Pancreas (tissue), 10 donors: ENCODE data around the gene UBE2L5. TPM values are rescaled to one million over a fixed set of nuclear protein-coding genes. Genes with fewer than 3 reads are reported as not detected.
"Not testable (repeated sequence)": the region's sequence is repeated elsewhere in the genome, so short reads cannot be mapped to it uniquely, and the experiment has no call there.

Experiments
- ATAC-seq, 4 donors: fragments of 200-7000 bp; cut with Tn5 transposase; one replicate each; pipeline versions ENCODE4 v1.8.0 to v1.9.1; 2020; ENCODE audit warnings: mild to moderate bottlenecking in 4 of 4, moderate library complexity in 4 of 4
- DNase-seq, 6 donors: peaks; one replicate each; pipeline ENCODE4 v3.0.0-alpha.2; 2020
- FAIRE-seq: peaks from 2 replicates; lab custom pipeline; 2012; peaks lifted over from hg19 to GRCh38; lab: Jason Lieb, UNC
- H3K27ac ChIP-seq, 4 donors: fragments of 200-600 bp; sonication (generic); 1 replicate in 3 of 4; 2 replicates in 1 of 4; pipeline versions ENCODE4 v1.5.0 to v1.8.0; 2020
- H3K27me3 ChIP-seq, 4 donors: fragments of 200-600 bp; one replicate each; pipeline ENCODE4 v1.8.0; 2021
- H3K36me3 ChIP-seq, 3 donors: fragments of 200-600 bp; sonication (generic) in 1 of 3; one replicate each; pipeline versions ENCODE4 v1.5.0 to v1.8.0; 2020 to 2021
- H3K4me1 ChIP-seq, 3 donors: fragments of 200-600 bp; one replicate each; pipeline ENCODE4 v1.8.0; 2021
- H3K4me3 ChIP-seq, 4 donors: fragments of 200-600 bp; sonication (generic) in 2 of 4; one replicate each; pipeline versions ENCODE4 v1.5.0 to v1.8.0; 2020 to 2021
- H3K9me3 ChIP-seq, 4 donors: fragments of 200-600 bp; one replicate each; pipeline ENCODE4 v1.8.0; 2021
- WGBS, 2 donors: extraction: QIAGEN DNeasy Blood & Tissue Kit; methylation state at CpG; one replicate each; pipeline ENCODE4 v1.1.7; 2013; 5-methylcytosine and 5-hydroxymethylcytosine counted together
- intact Hi-C, 3 donors: fragments of 100-400 bp; cut with DNase I; formaldehyde crosslinking; loops; one replicate each; pipeline versions ENCODE4 v1.11.1 to v1.14.2; 2022
- polyA plus RNA-seq, 2 donors: library from polyadenylated mRNA; stranded (reverse); fragments of 200-250 nt; gene quantifications; one replicate each; pipeline ENCODE4 v1.2.3, GENCODE V29; 2013
- total RNA-seq, 6 donors: library from RNA; stranded (reverse); fragmentation: NEBNext Ultra II Directional in 4 of 6; extraction: Animal tissue kit (Norgen Biotek cat#: 25700) in 4 of 6; gene quantifications; one replicate each; pipeline versions ENCODE4 v1.2.1 to v1.2.4, GENCODE V29; 2021 to 2023
- TF ChIP-seq, protein P1 (sequence below), 4 donors: fragments of 200-600 bp; sonication (generic) in 3 of 4; IDR thresholded peaks; one replicate each; pipeline versions ENCODE4 v1.5.0 to v1.8.0; 2021; ENCODE audit warnings: antibody characterized with exemption in 4 of 4
- donor health status: healthy with polysubstance abuse.
- donor health status: DM: no; HTN: no; CAD: no; lungs with moderate emphysema.
- donor health status: DM: no; HTN: no; CAD: no.
- donor health status: control.
- donor health status: control.
- donor health status: Bipolar disorder and iron deficiency.
- donor health status: DM: yes; HTN: yes; CAD: no.
- donor health status: DM: no; HTN: no; CAD: no.
- donor health status: DM: no; HTN: no; CAD: no.
- donor health status: DM: yes; HTN: yes; CAD: no.

UBE2L5 gene
- total and polyA plus RNA-seq, 8 donors, result 0.02 TPM; not detected in 7

DNA sequence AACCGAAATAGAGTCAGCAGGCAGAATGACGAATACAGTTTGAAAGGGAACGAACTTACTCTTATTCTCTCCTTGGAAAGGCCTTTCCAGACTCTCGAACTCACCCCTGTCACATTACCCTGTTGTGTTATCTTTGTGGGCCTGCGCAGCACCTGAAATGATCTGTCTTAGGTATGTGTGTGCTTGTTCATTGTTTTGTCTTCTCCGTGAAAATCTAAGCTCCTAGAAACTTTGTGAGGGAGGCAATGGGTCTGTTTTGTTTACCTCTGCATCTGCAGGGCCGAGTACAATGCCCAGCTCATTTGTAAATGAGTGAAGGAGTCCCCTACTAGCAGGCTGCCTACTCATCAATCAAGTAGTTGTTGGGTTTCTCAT is 23.8 kb downstream of the UBE2L5 start:
- ATAC-seq (no peak), DNase-seq (no peak), FAIRE-seq (no peak)
- no peaks in the 10 kb centered on the region for H3K9me3 ChIP-seq
- H3K27me3 ChIP-seq, result no peaks in the 10 kb centered on the region
- WGBS, 2 donors, result 32 to 35% methylated on average over 7 of the region's 7 CpGs
- H3K4me1 ChIP-seq, result no peaks in the 10 kb centered on the region
- H3K36me3 ChIP-seq, result no peaks in the 10 kb centered on the region
- TF ChIP-seq, protein P1, sequence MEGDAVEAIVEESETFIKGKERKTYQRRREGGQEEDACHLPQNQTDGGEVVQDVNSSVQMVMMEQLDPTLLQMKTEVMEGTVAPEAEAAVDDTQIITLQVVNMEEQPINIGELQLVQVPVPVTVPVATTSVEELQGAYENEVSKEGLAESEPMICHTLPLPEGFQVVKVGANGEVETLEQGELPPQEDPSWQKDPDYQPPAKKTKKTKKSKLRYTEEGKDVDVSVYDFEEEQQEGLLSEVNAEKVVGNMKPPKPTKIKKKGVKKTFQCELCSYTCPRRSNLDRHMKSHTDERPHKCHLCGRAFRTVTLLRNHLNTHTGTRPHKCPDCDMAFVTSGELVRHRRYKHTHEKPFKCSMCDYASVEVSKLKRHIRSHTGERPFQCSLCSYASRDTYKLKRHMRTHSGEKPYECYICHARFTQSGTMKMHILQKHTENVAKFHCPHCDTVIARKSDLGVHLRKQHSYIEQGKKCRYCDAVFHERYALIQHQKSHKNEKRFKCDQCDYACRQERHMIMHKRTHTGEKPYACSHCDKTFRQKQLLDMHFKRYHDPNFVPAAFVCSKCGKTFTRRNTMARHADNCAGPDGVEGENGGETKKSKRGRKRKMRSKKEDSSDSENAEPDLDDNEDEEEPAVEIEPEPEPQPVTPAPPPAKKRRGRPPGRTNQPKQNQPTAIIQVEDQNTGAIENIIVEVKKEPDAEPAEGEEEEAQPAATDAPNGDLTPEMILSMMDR (IDR thresholded peaks at IDR 0.05), result no peak
- intact Hi-C loops, result no loop called here
- peak overlapping the region in 2 of 4 donors; percentile 27 to 30 for H3K4me3 ChIP-seq
- H3K27ac ChIP-seq, result peak overlapping the region; percentile 37 to 72 (median 60)

DNA sequence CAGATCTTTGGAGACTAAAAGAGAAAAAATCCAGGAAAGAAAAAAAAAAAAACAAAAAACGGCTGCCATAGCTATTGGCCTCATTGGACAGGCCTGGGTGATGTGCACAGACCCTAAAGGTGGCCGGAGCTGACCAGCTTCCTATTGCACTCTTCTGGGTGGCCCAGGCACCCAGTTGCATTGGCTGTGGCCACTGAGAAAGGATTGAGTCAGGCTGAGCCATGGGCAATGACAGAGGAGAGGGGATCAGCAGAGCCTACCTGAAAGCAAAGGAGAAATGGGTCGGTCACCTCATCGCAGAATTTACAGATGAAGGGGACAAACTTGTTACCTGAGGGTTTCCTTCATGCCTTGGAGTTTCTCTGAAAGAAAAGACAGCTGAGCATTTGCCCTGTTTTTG is 26.1 kb downstream of the UBE2L5 start:
- Histone ChIP-seq H3K4me1 (no peaks in the 10 kb centered on the region), H3K36me3 (no peaks in the 10 kb centered on the region), H3K9me3 (no peaks in the 10 kb centered on the region), H3K27ac (no peak overlapping the region), H3K4me3 (no peak overlapping the region), H3K27me3 (no peaks in the 10 kb centered on the region)
- DNase-seq, result no peak
- intact Hi-C loops, result no loop called here
- 87 to 88% methylated on average over 4 of the region's 4 CpGs for whole genome bisulfite sequencing, 2 donors
- ATAC-seq, result no peak
- no peak for FAIRE-seq
- TF ChIP-seq, protein P1 (IDR thresholded peaks at IDR 0.05), result no peak

DNA sequence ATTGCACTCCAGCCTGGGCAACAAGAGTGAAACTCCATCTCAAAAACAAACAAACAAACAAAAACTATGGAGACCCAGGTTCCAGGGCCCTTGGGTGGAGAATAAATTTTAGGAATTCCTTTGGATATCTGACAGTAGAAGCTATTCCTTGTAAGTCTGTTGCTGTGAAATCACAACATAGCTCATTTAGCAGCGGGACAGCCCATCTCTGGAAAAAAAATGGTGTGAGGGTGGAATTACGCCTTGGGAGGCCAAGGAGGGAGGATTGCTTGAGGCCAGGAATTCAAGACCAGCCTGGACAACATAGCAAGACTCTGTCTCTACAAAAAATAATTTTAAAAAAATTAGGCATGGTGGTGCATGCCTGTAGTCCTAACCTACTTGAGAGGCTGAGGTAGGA is 27.8 kb downstream of the UBE2L5 start:
- no peak overlapping the region for H3K27ac ChIP-seq
- DNase-seq (no peak), ATAC-seq (no peak), FAIRE-seq (no peak)
- H3K4me3 ChIP-seq, result no peak overlapping the region
- no peaks in the 10 kb centered on the region for H3K4me1 ChIP-seq
- no peaks in the 10 kb centered on the region for H3K27me3 ChIP-seq
- TF ChIP-seq, protein P1 (IDR thresholded peaks at IDR 0.05), result no peak
- WGBS, 2 donors, result 94 to 100% methylated on average over 2 of the region's 2 CpGs
- H3K36me3 ChIP-seq, result no peaks in the 10 kb centered on the region
- H3K9me3 ChIP-seq, result no peaks in the 10 kb centered on the region
- intact Hi-C loops, result no loop called here

DNA sequence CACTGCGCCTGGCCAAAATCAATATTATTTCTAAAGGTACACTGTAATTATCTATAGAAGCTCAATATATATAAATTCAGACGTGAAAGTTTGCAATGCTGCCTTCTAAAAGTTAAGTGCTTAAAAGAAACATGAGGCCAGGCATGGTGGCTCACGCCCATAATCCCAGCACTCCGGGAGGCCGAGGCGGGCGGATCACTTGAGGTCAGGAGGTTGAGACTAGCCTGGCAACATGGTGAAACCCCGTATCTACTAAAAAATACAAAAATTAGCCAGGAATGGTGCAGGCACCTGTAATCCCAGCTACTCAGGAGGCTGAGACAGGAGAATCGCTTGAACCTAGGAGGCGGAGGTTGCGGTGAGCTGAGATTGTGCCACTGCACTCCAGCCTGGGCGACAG is 29.2 kb downstream of the UBE2L5 start:
- H3K27me3 ChIP-seq, H3K4me1 ChIP-seq, DNase-seq, H3K4me3 ChIP-seq, H3K27ac ChIP-seq, H3K36me3 ChIP-seq, ATAC-seq, FAIRE-seq, intact Hi-C loops, H3K9me3 ChIP-seq: not testable (repeated sequence)
- 90 to 94% methylated on average over 12 of the region's 12 CpGs for WGBS, 2 donors

DNA sequence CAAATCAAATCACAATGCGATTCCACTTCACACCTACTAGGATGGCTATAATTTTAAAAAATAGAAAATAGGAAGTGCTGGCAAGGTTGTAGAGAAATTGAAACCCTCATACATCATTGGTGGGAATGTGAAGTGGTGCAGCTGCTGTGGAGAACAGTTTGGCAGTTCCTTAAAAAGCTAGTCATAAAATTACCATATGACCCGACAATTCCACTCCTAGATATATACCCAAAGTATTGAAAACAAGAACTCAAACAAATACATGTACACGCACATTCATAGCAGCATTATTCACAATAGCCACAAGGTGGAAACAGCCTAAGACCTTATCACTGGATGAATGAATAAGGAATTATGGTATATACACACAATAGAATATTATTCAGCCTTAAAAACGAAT is 31.4 kb downstream of the UBE2L5 start:
- TF ChIP-seq, protein P1 (IDR thresholded peaks at IDR 0.05), result no peak
- H3K36me3 ChIP-seq, result no peaks in the 10 kb centered on the region
- no peak overlapping the region for H3K4me3 ChIP-seq
- FAIRE-seq (no peak), ATAC-seq (no peak), DNase-seq (no peak)
- no peaks in the 10 kb centered on the region for H3K27me3 ChIP-seq
- H3K4me1 ChIP-seq, result no peaks in the 10 kb centered on the region
- H3K9me3 ChIP-seq, result no peaks in the 10 kb centered on the region
- intact Hi-C loops, result no loop called here
- 86 to 88% methylated on average over 4 of the region's 4 CpGs for WGBS, 2 donors
- no peak overlapping the region for H3K27ac ChIP-seq
